Endothelial cell (in vitro differentiated cells): ENCODE data around the gene SPG21. TPM values are rescaled to one million over a fixed set of nuclear protein-coding genes. Genes with fewer than 3 reads are reported as not detected.

Source experiments
- DNase-seq: peaks from one replicate; pipeline ENCODE4 v3.0.0; 2021; ENCODE audit warnings: low spot score
- H3K27ac Mint-ChIP-seq: one replicate; pipeline ENCODE4 v1.8.0; 2021; ENCODE audit warnings: mixed read lengths, inconsistent platforms; ENCODE audit not compliant: unreplicated experiment
- H3K27me3 Mint-ChIP-seq: one replicate; pipeline ENCODE4 v1.8.0; 2021; ENCODE audit warnings: mild to moderate bottlenecking, moderate library complexity, mixed read lengths, inconsistent platforms; ENCODE audit not compliant: unreplicated experiment
- H3K36me3 Mint-ChIP-seq: one replicate; pipeline ENCODE4 v1.8.0; 2021; ENCODE audit warnings: mild to moderate bottlenecking, low read depth, mixed read lengths, inconsistent platforms; ENCODE audit not compliant: unreplicated experiment
- H3K4me1 Mint-ChIP-seq: one replicate; pipeline ENCODE4 v1.8.0; 2021; ENCODE audit warnings: mild to moderate bottlenecking, mixed read lengths, inconsistent platforms; ENCODE audit not compliant: unreplicated experiment
- H3K4me3 Mint-ChIP-seq: one replicate; pipeline ENCODE4 v1.8.0; 2021; ENCODE audit warnings: mild to moderate bottlenecking, mixed read lengths, inconsistent platforms; ENCODE audit not compliant: unreplicated experiment
- H3K9me3 Mint-ChIP-seq: one replicate; pipeline ENCODE4 v1.8.0; 2021; ENCODE audit warnings: mixed read lengths, inconsistent platforms; ENCODE audit not compliant: unreplicated experiment
- total RNA-seq: library from RNA; stranded (reverse); fragmentation: NEBNext Ultra II Directional; extraction: Animal tissue kit (Norgen Biotek cat#: 25700); gene quantifications from one replicate; pipeline ENCODE4 v1.2.1, GENCODE V29; 2021; ENCODE audit not compliant: unreplicated experiment
- TF ChIP-seq, protein P1 (sequence below): fragments of 200-600 bp; sonication (generic); IDR thresholded peaks from one replicate; pipeline ENCODE4 v1.5.0; 2021; ENCODE audit warnings: antibody characterized with exemption; ENCODE audit not compliant: unreplicated experiment

The SPG21 gene
- total RNA-seq, 1 donor from 2014 or later = 59.9 TPM

DNA sequence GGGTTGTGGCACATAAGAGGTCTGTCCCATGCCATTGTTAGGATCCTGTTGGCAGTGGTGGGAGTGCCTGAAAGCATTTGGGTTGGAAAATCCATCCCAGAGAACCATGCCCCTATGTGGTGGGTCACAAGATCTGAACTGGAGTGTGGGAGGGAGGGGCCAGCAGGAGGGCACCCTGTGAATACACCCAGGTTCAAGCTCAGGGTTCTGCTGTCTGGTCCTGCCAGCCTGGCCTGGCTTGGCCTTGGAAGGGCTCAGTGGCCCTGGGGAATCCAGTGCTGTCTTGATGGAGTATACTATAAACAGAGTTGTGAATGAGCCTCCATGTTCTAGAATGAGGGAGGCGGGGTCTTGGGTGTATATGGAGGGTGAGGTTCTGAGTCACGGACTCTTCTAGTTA, 66.2 kb downstream of the SPG21 start:
- H3K4me3 Mint-ChIP-seq = no peak overlapping the region
- H3K27ac Mint-ChIP-seq = no peak overlapping the region
- H3K4me1 Mint-ChIP-seq = peaks cover 9% of the 10 kb centered on the region
- H3K9me3 Mint-ChIP-seq = no peaks in the 10 kb centered on the region
- H3K36me3 Mint-ChIP-seq = peaks cover 4% of the 10 kb centered on the region
- DNase-seq = no peak
- TF ChIP-seq, protein P1, sequence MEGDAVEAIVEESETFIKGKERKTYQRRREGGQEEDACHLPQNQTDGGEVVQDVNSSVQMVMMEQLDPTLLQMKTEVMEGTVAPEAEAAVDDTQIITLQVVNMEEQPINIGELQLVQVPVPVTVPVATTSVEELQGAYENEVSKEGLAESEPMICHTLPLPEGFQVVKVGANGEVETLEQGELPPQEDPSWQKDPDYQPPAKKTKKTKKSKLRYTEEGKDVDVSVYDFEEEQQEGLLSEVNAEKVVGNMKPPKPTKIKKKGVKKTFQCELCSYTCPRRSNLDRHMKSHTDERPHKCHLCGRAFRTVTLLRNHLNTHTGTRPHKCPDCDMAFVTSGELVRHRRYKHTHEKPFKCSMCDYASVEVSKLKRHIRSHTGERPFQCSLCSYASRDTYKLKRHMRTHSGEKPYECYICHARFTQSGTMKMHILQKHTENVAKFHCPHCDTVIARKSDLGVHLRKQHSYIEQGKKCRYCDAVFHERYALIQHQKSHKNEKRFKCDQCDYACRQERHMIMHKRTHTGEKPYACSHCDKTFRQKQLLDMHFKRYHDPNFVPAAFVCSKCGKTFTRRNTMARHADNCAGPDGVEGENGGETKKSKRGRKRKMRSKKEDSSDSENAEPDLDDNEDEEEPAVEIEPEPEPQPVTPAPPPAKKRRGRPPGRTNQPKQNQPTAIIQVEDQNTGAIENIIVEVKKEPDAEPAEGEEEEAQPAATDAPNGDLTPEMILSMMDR = no peak
- H3K27me3 Mint-ChIP-seq = no peaks in the 10 kb centered on the region

DNA sequence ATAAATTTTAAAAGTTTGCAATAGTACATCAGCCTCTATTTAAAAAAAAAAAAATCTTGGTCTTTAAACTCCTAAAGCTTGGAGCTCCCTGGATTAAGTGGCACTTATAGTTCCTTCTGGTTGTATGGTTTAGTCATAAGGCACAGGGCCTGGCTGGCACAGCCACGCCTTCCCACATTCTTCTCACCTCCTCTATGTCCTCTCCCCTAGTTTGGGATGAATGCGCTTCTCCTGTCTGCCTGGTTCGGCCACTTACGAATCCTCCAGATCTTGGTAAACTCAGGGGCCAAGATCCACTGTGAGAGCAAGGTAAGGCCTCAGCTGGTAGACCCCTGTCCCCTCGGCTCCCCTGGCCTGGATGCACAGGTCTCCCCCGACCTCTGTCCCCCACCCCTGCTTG, 68.0 kb downstream of the SPG21 start:
- no peak for DNase-seq
- Mint-ChIP-seq H3K4me1 (peaks cover 10% of the 10 kb centered on the region), H3K9me3 (no peaks in the 10 kb centered on the region)

GRCh38 chr15:64919721-64920120, 70.0 kb downstream of the SPG21 start:
- Mint-ChIP-seq H3K4me1 (peaks cover 22% of the 10 kb centered on the region), H3K27me3 (no peaks in the 10 kb centered on the region), H3K9me3 (no peaks in the 10 kb centered on the region), H3K27ac (no peak overlapping the region), H3K36me3 (no peaks in the 10 kb centered on the region), H3K4me3 (no peak overlapping the region)
- no peak for DNase-seq
- TF ChIP-seq, protein P1 = no peak

More for the DNA sequence above, 68.0 kb downstream of the SPG21 start:
- Mint-ChIP-seq H3K36me3 (no peaks in the 10 kb centered on the region), H3K27ac (no peak overlapping the region), H3K27me3 (no peaks in the 10 kb centered on the region), H3K4me3 (no peak overlapping the region)
- TF ChIP-seq, protein P1 = no peak

GRCh38 chr15:64917211-64917610, 72.5 kb downstream of the SPG21 start:
- DNase-seq = no peak
- H3K27ac Mint-ChIP-seq = no peak overlapping the region
- TF ChIP-seq, protein P1 = no peak
- H3K36me3 Mint-ChIP-seq = no peaks in the 10 kb centered on the region
- peaks cover 8% of the 10 kb centered on the region for H3K27me3 Mint-ChIP-seq
- H3K4me1 Mint-ChIP-seq = peaks cover 32% of the 10 kb centered on the region
- no peaks in the 10 kb centered on the region for H3K9me3 Mint-ChIP-seq
- H3K4me3 Mint-ChIP-seq = no peak overlapping the region

DNA sequence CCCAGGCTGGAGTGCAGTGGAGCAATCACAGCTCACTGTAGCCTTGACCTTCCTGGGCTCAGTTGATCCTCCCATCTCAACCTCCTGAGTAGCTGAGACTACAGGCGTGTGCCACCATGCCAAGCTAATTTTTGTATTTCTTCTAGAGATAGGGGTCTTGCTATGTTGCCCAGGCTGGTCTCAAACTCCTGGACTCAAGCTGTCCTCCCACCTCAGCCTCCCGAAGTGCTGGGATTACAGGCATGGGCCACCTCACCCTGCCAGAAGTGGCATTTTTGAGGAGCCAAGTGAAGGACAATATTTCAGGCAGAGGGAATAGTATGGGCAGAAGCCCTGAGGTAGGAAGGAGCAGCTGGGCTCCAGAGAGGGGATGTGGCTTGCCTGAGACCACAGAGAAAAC, 73.3 kb downstream of the SPG21 start:
- no peaks in the 10 kb centered on the region for H3K36me3 Mint-ChIP-seq
- H3K27me3 Mint-ChIP-seq = peaks cover 8% of the 10 kb centered on the region
- DNase-seq = no peak
- H3K27ac Mint-ChIP-seq = no peak overlapping the region
- TF ChIP-seq, protein P1 = no peak
- H3K4me1 Mint-ChIP-seq = peaks cover 34% of the 10 kb centered on the region
- H3K9me3 Mint-ChIP-seq = no peaks in the 10 kb centered on the region
- no peak overlapping the region for H3K4me3 Mint-ChIP-seq
